ENCODE results near the gene TRIOBP. TPM values are rescaled to one million over a fixed set of nuclear protein-coding genes. Genes with fewer than 3 reads are reported as not detected.

TRIOBP gene
- total and polyA plus RNA-seq, 2 of the 13 experiments (the other 11 are each of a cell fraction or from before 2014, with no cell fraction given): 6.1 to 15.4 TPM

GRCh38 chr22:37804881-37805809, 108.3 kb downstream of the TRIOBP start (continued):
- TF ChIP-seq ARHGAP35 (CRISPR knock-in tag; IDR thresholded peaks at IDR 0.05; ENCODE audit: borderline replicate concordance) (peak; percentile 66; the same call in 1 of the 2 replicates), BORCS8-MEF2B (CRISPR knock-in tag; IDR thresholded peaks at IDR 0.05) (peak; percentile 88), HCFC1 (IDR thresholded peaks at IDR 0.05; ENCODE audit: low read depth, low read length) (0 out of 2 replicates have a peak, but pooled peaks have one; percentile 24), SETDB1 (CRISPR knock-in tag; IDR thresholded peaks at IDR 0.05; ENCODE audit: borderline replicate concordance) (no peak), ZNF317 (CRISPR knock-in tag; IDR thresholded peaks at IDR 0.05) (no peak; the same call in 1 of the 2 replicates), ZSCAN9 (CRISPR knock-in tag; IDR thresholded peaks at IDR 0.05; ENCODE audit: borderline replicate concordance) (peak; percentile 66; the same call in 1 of the 2 replicates), ZBTB7B (CRISPR knock-in tag; IDR thresholded peaks at IDR 0.05) (peak; percentile 14; the same call in 1 of the 2 replicates), IRX3 (CRISPR knock-in tag; IDR thresholded peaks at IDR 0.05; ENCODE audit: borderline replicate concordance, low read depth) (peak; percentile 66; the same call in 1 of the 2 replicates), ZNF329 (CRISPR knock-in tag; IDR thresholded peaks at IDR 0.05; ENCODE audit: low read depth) (peak; percentile 75), TBX3 (IDR thresholded peaks at IDR 0.05; ENCODE audit: borderline replicate concordance) (no peak), BRCA1 (CRISPR knock-in tag; IDR thresholded peaks at IDR 0.05) (peak; percentile 43; the same call in 1 of the 2 replicates), STAG1 (CRISPR knock-in tag; IDR thresholded peaks at IDR 0.05) (peak; percentile 11; the same call in 1 of the 2 replicates), ATF1 (CRISPR knock-in tag; IDR thresholded peaks at IDR 0.05) (no peak), NR3C1 (CRISPR knock-in tag; IDR thresholded peaks at IDR 0.05) (no peak), AGO2 (optimal IDR thresholded peaks at IDR 0.05; ENCODE audit: low read depth, low read length) (peak; percentile 99), TAF15 (IDR thresholded peaks at IDR 0.05; ENCODE audit: low read depth, low read length, poor library complexity, severe bottlenecking) (peak; percentile 87), NFIC (IDR thresholded peaks at IDR 0.05; ENCODE audit: low read length) (no peak), ZBTB20 (CRISPR knock-in tag; IDR thresholded peaks at IDR 0.05; ENCODE audit: borderline replicate concordance, low read depth) (peak; percentile 31; the same call in 1 of the 2 replicates), MXD4 (CRISPR knock-in tag; IDR thresholded peaks at IDR 0.05) (0 out of 2 replicates have a peak, but pooled peaks have one; percentile 26), ZNF567 (CRISPR knock-in tag; IDR thresholded peaks at IDR 0.05; ENCODE audit: borderline replicate concordance) (no peak), ZKSCAN5 (CRISPR knock-in tag; IDR thresholded peaks at IDR 0.05) (no peak), MTF2 (CRISPR knock-in tag; IDR thresholded peaks at IDR 0.05; ENCODE audit: borderline replicate concordance) (peak; percentile 65; the same call in 1 of the 2 replicates), ARID2 (CRISPR knock-in tag; IDR thresholded peaks at IDR 0.05; ENCODE audit: borderline replicate concordance) (peak; percentile 70; the same call in 1 of the 2 replicates)
- TF ChIP-seq, protein P1, sequence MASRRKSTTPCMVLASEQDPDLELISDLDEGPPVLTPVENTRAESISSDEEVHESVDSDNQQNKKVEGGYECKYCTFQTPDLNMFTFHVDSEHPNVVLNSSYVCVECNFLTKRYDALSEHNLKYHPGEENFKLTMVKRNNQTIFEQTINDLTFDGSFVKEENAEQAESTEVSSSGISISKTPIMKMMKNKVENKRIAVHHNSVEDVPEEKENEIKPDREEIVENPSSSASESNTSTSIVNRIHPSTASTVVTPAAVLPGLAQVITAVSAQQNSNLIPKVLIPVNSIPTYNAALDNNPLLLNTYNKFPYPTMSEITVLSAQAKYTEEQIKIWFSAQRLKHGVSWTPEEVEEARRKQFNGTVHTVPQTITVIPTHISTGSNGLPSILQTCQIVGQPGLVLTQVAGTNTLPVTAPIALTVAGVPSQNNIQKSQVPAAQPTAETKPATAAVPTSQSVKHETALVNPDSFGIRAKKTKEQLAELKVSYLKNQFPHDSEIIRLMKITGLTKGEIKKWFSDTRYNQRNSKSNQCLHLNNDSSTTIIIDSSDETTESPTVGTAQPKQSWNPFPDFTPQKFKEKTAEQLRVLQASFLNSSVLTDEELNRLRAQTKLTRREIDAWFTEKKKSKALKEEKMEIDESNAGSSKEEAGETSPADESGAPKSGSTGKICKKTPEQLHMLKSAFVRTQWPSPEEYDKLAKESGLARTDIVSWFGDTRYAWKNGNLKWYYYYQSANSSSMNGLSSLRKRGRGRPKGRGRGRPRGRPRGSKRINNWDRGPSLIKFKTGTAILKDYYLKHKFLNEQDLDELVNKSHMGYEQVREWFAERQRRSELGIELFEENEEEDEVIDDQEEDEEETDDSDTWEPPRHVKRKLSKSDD (CRISPR knock-in tag; IDR thresholded peaks at IDR 0.05; ENCODE audit: low read depth): no peak; the same call in none of the 2 replicates
- TF ChIP-seq, protein P2, sequence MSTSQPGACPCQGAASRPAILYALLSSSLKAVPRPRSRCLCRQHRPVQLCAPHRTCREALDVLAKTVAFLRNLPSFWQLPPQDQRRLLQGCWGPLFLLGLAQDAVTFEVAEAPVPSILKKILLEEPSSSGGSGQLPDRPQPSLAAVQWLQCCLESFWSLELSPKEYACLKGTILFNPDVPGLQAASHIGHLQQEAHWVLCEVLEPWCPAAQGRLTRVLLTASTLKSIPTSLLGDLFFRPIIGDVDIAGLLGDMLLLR (CRISPR knock-in tag; IDR thresholded peaks at IDR 0.05): peak; percentile 18; the same call in 1 of the 2 replicates
- TF ChIP-seq, protein P3, sequence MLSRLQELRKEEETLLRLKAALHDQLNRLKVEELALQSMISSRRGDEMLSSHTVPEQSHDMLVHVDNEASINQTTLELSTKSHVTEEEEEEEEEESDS (CRISPR knock-in tag; IDR thresholded peaks at IDR 0.05; ENCODE audit: borderline replicate concordance): peak; percentile 75; the same call in 1 of the 2 replicates
